HG03097 (cell line): ENCODE measurements around the gene B4GALNT1.

ENCODE experiments used
- ATAC-seq: cut with Tn5 transposase; IDR thresholded peaks from one replicate; pipeline ENCODE4 v1.9.1; 2021; ENCODE audit not compliant: unreplicated experiment, low FRiP score

B4GALNT1 gene

DNA sequence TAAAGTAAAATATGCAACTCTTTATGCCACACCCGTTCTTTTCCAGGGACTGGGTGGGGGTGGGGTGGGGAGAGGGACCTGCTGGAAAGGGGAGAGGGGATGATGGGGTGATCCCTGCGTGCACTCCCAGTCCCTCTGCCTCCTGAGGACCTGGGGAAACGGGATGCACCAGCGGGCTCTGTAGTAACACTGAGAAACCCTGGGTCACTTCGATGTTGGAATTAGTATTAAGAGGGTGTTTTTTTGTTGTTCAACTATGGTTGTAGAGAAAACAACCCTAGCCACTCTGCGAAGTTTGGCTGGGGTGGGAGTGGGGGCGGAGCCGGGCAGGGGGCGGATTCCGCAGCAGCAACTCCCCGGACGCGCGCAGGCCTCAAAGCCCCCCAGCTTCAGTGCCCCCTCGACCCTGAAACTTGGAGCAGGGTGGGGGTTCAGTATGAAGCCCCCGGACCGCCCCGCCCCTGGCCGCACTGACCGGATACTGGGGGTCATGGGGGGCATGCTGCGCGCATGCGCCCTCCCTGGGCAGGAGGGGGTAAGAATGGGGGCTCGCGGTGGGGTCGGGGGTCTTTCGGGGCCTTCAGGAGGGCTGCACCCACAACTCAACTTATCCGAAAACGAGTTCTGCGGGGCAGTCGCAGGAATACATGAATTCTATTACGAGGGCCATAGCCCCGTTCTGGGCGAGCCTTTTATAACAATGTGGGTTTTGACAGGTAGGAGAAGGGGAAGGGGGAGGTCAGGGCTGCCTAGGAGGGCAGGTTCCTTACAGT, 23.0 kb downstream of the B4GALNT1 start:
- no peak for ATAC-seq

DNA sequence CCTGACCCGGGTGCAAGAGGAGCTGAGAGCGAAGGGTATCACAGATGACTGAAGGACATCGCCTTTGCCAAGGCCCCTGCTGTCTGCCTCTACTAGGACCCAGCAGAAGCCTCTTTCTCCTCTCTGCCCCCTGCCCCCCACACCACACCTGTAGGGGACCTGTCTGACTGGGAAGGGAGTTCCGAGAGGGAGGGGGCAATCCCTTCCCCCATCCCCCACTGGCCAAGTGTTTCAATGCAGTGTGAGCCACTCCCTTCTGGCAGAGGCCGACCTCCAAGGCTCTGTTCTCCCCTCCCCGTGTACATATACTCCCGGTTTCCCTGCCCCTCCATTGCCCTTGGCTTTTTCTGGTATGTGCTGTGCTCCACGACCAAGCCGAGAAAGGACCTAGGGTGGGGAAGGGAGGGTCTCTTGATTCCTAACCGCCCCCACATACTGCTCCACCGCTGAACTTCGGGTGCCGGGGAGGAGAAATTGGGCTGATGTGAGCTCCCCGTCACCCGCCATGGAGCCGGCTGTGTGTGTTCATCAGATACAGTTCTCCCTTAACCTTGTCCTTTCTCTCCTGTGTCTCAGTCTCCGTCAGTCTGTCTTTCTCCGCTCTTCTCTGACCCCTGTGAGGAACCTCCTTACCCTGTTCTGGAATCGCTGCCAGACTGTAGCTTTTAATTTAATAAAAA, 23.8 kb downstream of the B4GALNT1 start:
- no peak for ATAC-seq

DNA sequence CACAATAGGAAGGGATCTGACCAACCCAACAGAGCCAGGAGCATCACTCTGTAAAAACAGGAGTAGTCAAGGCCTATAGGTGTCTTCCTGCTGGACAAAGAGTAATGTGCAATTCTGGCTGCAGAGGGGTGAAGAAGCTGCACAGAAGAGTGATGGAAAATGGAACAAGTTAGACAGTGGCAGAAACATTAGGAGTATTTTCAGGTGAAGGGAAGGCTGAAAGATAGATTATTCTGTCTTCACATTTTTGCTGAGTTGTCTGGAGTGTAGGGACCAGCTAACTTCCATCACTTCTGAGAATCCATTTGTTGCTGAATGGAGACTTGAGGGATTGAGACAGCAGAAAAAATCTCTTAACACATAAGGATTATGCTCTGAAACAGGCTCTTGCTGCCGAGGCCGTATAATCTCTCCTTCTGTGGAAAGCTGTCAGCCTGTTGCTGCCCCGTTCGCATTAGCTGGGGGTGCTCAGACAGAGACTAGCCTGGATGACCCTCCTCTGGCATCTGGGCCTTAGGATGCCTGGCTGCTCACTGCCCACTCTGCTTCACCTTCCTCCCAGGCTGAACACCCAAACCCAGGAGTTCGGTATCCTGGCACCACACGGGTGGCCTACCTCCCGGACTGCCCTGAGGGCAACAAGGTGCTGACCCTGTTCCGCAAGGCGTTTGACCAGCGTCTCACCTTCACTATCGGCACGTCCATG, 24.9 kb downstream of the B4GALNT1 start:
- ATAC-seq = no peak

DNA sequence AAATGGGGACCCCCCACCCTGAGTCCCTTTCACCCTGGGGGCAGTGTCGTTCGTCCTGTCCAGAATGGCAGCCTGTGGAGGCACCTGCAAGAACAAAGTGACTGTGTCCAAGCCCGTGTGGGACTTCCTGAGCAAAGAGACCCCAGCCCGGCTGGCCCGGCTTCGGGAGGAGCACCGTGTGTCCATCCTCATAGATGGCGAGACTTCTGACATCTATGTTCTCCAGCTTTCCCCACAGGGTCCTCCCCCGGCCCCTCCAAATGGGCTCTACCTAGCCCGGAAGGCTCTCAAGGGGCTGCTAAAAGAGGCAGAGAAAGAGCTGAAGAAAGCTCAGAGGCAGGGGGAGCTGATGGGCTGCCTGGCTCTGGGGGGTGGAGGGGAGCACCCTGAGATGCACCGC, 26.2 kb downstream of the B4GALNT1 start:
- ATAC-seq = no peak

DNA sequence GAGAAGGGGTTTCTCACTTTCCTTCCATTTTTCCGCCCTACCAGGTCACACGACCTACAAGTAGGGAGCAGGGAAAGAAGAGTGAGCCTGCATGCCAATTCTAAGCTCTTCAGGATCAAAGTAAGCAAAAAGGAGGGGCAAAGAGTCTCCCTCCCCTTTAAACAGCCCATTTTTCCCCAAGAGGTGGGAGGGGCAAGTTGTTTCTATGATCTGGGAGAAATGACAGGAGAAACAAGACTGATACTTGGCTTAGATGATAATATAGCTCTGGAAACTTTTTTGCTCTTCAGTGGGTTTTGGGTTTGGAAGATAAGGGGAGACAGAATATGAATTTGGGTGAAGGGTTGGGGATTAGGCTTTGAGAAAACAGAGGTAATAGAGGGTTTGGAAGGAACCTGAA, 26.6 kb downstream of the B4GALNT1 start:
- no peak for ATAC-seq

DNA sequence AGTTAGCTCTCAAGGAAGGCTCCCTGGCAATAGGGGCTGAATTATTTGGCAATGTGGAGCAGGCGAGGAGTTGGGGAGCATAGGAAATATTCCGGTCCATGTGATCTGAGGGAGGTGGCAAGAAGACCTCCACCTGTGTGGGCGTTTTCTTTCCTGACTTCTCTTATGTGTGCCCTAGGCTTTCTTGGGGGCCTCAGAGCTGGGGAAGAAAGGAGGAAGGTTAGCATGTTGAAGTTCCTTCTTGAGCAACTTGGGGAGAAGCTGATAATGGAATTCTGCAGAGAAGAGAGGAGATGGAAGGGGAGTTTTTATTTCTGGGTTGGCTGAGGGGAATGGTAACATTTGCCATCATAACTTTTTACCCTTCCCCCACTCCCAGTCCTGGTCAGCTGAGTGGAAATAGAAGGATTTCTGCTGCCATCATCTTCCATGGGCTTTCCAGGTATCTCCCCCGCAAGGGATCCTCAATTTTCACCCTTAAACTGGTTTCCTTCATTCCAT, 27.1 kb downstream of the B4GALNT1 start:
- no peak for ATAC-seq

DNA sequence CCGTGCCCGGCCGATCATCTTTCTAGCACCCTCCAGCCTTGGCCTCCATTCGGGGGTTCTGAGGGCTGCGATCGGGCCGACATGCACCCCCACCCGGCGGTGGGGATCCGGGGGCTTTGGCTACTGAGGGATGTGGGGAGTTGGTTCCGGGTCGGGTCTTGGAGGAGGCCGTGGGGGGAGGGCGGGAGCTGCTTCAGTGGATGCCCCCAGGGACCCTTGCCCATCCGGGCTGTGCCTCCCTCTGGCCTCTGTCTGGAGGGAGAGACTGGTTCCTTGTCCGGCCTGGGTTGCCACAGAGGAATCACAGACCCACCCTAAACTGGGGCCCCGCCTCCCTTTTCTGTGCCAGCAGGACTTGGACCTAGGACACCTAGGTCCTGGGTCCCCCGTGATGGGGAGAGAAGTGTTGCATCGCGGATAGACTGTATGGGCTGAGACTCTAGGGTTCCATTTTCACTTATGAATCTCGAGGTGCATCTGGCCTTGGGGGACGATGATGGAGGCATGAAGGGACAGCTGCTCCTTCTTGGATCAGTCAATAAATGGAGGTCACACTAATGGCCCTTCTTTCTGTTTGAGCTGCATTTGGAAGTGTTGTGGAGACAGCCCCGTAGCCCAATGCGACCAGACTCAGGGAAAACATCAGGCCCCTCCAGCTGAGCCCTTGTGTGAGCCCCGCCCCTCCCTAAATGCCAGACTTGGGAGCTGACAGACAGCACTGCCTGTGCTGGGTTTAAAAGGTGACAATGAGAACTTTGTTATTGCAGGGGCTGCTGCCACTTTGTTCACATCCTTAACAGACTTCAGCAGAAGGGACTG, 27.8 kb downstream of the B4GALNT1 start:
- ATAC-seq = no peak

DNA sequence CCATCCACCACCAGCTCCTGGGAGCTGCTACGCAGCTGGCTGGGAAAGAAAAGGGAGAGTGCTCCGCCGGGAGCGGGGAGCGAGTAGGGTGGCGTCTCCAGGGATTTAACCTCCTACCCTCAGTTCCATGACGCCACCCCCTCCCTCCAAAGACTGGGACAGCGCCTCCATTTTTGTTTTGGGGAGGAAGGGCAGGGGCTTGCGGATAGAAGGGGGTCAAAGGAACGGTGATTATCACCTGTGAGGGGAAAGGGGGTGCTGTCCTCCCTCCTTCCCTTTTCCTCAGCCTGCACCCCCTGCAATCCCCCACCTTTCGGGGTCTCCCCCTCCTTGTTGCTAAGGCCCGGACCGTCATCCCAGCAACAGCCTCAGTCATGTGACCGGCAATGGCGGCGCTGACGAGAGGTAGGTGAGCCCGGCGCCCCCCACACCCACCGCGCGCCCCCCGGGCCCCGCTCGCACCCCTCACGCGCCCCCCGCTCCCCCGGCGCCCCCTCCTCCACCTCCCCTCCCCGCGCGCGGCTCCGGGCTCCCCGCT, 28.5 kb downstream of the B4GALNT1 start, which contains the start of gene DTX3:
Gene DTX3, plus strand, starts transcription at position 371 of the 538 bp plus-strand sequence. CDS start 1,694 bp downstream, outside the sequence.
- ATAC-seq = no peak

DNA sequence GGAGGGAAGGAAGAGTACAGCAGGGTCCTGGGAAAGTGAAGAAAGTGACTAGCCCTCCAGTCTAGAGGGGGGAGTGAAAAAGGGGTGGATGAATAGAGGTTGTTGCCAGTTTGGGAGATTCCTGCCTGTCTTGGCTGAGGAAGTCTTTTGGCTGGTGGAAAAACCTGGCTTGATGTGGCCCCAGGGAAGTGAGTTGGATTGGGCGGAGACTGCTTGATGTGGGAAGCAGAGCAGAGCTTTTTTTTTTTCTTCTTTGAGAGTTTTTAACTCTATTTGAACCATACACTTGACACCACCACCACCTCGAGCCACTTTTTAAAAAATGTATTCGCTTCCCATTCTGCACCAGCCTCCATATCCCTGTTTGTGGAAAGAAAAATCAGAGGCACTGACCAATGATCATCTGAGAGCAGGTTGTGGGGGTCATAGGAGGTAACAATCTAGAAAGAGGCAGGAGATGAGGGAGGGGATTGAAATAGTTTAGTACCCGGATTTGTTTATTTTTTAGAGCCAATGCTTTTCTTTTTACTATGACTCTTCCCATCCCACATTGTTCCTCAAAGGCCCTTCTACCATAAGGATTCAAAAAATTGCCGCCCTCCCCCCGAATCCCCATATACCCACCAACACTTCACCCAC, 29.1 kb downstream of the B4GALNT1 start:
- ATAC-seq = no peak

DNA sequence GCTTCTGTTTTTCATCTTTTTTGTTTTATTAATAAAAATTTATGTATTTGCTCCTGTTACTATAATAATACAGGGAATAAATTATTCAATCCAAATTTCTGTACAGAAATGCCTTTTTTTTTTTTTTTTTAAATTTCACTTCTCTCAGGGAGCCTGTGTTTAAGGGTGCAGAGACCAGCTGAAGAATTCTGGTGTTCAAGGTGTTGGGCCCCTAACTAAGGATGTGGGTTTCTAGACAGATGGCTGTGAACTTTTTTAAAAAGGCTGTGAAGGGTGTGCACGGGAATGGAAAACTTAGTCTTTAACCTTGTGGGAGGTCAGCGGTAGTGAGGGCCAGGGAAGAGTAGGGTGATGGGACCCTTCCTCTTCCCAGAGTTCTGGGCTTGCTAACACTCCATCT, 29.7 kb downstream of the B4GALNT1 start:
- ATAC-seq = no peak

DNA sequence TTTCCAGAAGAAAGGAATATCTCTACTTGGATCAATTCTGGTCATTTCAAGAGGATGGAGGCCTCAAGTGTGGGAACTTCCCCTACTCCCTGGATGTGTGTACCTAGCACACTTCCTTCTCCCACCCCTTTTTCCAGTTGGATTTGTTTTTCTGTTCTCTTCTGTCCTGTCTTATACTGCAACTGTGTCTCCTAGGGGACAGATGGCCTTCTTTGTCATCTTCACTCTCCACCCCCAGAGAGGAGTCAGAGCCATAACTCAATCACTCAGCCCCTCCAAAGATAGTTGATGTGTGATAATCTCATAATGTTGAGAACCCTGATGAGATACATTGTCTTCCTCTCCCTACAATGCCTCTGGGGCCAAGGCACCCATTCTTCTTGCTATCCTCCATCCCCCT, 30.5 kb downstream of the B4GALNT1 start:
- ATAC-seq = no peak

DNA sequence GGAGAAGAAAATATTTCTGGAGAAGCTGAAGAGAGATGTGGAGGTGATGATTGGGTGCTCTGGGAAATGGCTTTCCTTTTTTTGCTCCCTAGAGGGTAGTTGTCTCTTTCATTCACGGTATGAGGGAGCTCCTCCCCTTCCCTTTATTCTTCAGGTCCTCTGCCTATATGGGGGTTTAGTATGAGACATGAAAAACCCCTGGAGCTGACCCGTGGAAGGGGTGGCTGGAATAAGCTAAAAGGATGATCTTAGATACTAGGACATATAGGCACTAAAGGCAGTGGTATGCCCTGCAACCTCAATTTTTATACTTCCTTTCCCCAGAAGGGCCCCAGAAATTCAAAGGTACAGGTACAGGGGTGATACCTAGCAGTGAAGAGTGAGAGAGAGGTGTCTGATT, 32.6 kb downstream of the B4GALNT1 start:
- no peak for ATAC-seq

DNA sequence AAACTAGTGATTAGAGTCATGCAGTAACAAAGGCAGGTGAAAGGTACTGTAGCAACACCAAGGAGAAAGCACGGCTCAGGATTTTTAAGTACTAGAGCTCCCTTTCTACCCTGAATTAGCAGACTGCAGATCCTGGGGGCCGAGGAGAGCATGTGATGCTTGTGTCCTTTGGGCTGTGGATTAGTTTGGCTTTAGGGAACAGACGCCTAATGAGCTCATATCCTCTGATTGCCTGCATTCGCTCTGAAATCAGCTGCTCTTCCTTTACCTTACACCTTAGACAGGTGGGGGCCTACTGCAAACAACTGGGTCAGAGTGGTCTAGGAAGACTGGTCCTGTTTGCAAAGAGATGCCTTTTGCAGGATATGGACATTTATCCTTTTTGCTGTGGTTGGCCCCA, 39.8 kb downstream of the B4GALNT1 start:
- ATAC-seq = no peak

DNA sequence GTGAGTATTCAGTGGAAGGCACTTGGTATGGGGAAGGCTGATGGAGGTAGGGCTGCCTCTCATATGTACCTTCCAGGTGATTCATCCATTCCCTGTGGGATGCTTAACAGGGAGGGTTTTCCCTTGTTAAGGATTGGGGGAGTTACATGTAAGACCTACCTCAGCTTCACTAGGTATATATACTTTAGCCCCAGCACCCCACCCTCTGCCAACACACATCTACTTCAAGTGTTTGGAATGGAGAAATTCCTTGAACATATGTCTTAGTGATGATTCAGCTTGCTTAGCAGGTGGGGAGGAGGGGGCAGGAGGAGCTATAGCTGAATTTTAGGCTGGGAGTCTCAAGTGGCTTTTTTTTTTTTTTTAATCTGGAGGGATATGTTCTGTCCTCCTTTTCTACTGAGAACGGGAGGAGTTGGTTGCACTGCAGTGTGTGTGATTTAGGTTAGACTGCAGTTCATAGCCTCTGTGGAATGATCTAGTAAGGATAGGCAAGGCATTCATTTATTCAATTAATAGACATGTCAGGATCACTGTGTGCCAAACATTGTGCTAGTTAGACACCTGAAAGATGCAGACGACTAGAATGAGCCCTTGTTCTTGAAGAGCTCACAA, 40.3 kb downstream of the B4GALNT1 start:
- no peak for ATAC-seq

DNA sequence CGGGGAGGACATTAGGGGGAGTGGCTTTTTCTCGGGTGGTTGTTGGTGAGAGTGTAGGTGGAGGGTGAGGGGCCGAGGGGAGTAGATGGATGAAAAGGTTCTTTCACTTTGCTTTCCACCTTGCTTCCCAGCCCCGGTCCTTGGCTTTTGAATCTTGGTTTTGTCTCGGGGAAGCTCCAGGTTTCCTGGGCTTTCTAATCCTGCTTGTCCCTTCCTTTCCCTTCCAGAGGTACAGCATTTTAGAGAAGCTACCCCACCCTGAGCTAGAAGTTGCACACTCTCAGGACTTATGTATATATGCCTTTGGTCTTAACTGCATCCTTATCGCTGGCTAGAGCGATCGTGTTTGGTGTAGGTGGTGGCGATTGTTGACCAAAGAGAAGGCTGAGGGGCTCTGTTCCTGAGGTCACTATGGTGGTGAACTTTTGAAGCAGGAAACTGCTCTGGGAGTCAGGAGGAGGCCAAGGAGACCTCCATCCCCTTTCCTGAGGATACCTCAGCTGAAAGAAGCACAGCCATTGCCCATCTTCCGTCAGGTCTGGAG, 41.1 kb downstream of the B4GALNT1 start:
- ATAC-seq = no peak

DNA sequence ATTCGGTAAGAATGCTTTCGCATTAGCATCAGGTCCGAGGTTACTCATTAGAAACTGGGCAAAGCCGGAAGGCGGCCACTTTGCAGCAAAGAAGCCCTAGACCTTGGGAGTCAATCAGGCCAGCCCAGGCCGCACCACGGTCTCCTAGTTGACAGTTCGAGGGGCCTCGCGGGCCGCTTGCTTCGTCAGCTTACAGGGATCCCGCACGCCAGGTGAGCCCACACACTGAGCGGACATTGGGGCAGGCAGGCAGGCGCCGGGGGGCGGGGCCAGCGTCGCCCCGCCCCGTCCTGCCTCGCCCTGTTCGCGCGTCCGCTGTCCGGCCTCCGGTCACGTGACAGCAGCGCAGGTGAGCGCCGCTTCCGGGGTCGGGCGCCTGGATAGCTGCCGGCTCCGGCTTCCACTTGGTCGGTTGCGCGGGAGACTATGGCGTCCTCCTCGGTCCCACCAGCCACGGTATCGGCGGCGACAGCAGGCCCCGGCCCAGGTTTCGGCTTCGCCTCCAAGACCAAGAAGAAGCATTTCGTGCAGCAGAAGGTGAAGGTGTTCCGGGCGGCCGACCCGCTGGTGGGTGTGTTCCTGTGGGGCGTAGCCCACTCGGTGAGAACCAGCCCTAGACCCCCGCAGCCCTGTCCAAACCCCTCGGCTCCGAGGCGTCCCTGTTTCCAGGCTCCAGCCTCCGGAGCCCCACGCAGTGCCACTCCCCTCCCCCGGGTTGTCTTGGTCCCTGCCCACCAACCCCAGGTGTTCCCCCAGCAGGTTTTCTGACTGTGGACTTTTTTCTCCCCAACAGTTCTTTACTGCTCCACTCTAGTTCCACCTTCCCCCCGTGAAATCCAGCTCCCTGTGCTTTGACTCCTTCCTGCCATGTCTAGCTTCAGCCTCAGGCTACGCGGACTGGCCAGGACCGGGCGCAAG, 41.9 kb downstream of the B4GALNT1 start, which contains the start of gene PIP4K2C:
Gene PIP4K2C, plus strand, starts transcription at position 329 of the 918 bp plus-strand sequence. Its CDS starts 98 bp downstream, at position 427.
- peak; percentile 82 for ATAC-seq

DNA sequence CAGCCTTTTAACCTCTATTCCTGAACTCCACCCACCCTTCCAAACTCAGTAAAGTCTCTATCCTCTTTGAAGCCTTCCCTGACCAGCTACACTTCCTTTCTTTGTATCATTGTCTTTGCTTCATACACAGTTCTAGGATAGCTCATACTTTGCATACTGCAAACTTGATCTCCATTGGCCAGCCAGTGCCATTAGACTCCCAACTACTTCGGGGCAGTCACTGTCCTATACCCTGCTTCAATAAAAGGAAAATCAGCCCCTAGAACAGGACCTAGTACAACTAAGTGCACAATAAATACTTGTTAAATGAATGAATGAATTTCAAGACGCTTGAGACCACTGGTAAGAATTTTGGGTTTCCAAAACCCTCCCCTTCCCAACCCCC, 42.5 kb downstream of the B4GALNT1 start:
- no peak for ATAC-seq
